Measurements from ENCODE around the gene TTC28. TPM values are rescaled to one million over a fixed set of nuclear protein-coding genes. Genes with fewer than 3 reads are reported as not detected.

TTC28 gene
- total and polyA plus RNA-seq, 2 donors (not counting 3 experiments of a cell fraction or from before 2014, with no cell fraction given), result 16.5 to 51.1 TPM

DNA sequence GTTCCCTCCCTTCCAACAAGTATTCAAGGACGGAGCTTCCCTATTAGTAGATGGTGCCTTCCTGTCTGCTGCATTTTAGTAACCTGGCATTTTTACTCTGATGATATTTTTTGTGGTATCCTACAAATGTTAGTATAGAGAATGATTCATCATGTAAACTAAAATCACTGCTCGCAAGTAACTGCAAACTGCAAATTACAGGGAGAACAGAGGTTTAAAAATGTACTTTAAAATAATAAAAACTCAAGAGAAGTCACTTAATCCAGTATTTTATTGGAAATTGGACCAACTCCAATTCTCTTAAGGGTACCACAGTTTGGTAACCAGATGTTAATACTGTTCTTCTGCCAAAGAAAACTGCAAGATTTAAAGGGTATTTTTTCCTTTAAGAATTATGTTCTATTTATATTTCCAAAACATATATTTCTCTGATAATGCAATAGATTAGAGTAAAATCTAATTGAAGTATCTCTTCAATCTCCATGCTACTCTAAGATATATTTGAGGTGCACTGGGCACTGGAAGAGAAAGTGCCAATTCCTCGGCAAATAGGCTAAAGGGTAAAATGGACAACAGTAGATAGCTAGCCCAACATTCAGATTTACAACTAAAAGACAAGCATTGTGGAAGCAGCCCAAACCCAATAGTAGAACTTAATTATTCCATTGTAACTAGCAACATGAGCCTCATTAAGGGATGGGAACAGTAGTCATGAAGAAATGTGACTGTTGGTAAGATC lies 298.0 kb downstream of the TTC28 start:
- DNase-seq (ENCODE audit: low read depth, low spot score), result no peak
- H3K4me1 ChIP-seq (ENCODE audit: control insufficient read depth, extremely low read depth, insufficient read depth, low read length), result no peaks in the 10 kb centered on the region
- H3K27me3 ChIP-seq (ENCODE audit: control insufficient read depth in 2 of 2, insufficient read depth in 2 of 2, low read length in 2 of 2), result no peaks in the 10 kb centered on the region
- no peaks in the 10 kb centered on the region for H3K79me2 ChIP-seq (ENCODE audit: control insufficient read depth, insufficient read depth, low read length)
- no peak overlapping the region for H3K4me2 ChIP-seq (ENCODE audit: insufficient read depth, low read length)
- BruUV-seq (replicated peaks), result no TSS peak
- ChIA-PET CTCF (no interaction called here), POLR2A (no interaction called here)
- H2AFZ ChIP-seq (ENCODE audit: low read depth, low read length), result no peak overlapping the region
- TF ChIP-seq FOS (IDR thresholded peaks at IDR 0.05; ENCODE audit: borderline replicate concordance, insufficient read depth, low read length), result no peak
- TF ChIP-seq EZH2 (IDR thresholded peaks at IDR 0.05; ENCODE audit: borderline replicate concordance, low read depth, low read length, severe bottlenecking), result no peak
- TF ChIP-seq, protein P1, sequence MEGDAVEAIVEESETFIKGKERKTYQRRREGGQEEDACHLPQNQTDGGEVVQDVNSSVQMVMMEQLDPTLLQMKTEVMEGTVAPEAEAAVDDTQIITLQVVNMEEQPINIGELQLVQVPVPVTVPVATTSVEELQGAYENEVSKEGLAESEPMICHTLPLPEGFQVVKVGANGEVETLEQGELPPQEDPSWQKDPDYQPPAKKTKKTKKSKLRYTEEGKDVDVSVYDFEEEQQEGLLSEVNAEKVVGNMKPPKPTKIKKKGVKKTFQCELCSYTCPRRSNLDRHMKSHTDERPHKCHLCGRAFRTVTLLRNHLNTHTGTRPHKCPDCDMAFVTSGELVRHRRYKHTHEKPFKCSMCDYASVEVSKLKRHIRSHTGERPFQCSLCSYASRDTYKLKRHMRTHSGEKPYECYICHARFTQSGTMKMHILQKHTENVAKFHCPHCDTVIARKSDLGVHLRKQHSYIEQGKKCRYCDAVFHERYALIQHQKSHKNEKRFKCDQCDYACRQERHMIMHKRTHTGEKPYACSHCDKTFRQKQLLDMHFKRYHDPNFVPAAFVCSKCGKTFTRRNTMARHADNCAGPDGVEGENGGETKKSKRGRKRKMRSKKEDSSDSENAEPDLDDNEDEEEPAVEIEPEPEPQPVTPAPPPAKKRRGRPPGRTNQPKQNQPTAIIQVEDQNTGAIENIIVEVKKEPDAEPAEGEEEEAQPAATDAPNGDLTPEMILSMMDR (IDR thresholded peaks at IDR 0.05; ENCODE audit: extremely low read depth in 1 of 2, insufficient read depth in 1 of 2, low read depth in 1 of 2, low read length in 2 of 2), result no peak
- no peak for TF ChIP-seq POLR2A (IDR thresholded peaks at IDR 0.05; ENCODE audit: low read depth, low read length)
- TF ChIP-seq POLR2AphosphoS5 (IDR thresholded peaks at IDR 0.05; ENCODE audit: insufficient read depth, low read depth, low read length), result no peak
- TF ChIP-seq MYC (IDR thresholded peaks at IDR 0.05; ENCODE audit: low read depth, low read length), result no peak
- TF ChIP-seq GATA2 (IDR thresholded peaks at IDR 0.05; ENCODE audit: insufficient read depth, insufficient read length, low read depth, low read length), result no peak
- TF ChIP-seq, protein P2, sequence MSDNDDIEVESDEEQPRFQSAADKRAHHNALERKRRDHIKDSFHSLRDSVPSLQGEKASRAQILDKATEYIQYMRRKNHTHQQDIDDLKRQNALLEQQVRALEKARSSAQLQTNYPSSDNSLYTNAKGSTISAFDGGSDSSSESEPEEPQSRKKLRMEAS (IDR thresholded peaks at IDR 0.05; ENCODE audit: insufficient read depth, insufficient read length), result no peak
- intact Hi-C loops (cut with micrococcal nuclease), result no loop called here
- no peak overlapping the region for H3K9ac ChIP-seq (replicated peaks; ENCODE audit: extremely low read depth, insufficient read depth, low read length)
- H3K36me3 ChIP-seq (ENCODE audit: control insufficient read depth in 2 of 2, extremely low read depth in 1 of 2, insufficient read depth in 2 of 2, low read length in 2 of 2), result no peaks in the 10 kb centered on the region
- no peak overlapping the region for H3K4me3 ChIP-seq (replicated peaks in 1 of 3; ENCODE audit: insufficient read depth in 1 of 3, low read depth in 1 of 3, low read length in 3 of 3)
- FAIRE-seq, result no peak
- H3K27ac ChIP-seq (ENCODE audit: insufficient read depth, low read depth, low read length), result no peak overlapping the region
- no peaks in the 10 kb centered on the region for H3K9me1 ChIP-seq (replicated peaks; ENCODE audit: control insufficient read depth, extremely low read depth, insufficient read depth, low read length)
- dilution Hi-C loops (cut with MboI; ENCODE audit: extremely low pct_ligation_motif_present, low sequenced_read_pairs), result no loop called here
- H3K9me3 ChIP-seq (replicated peaks; ENCODE audit: control insufficient read depth, insufficient read depth, low read length), result no peaks in the 10 kb centered on the region
- H4K20me1 ChIP-seq (replicated peaks; ENCODE audit: control insufficient read depth, extremely low read depth, insufficient read depth, low read length), result peaks cover 6% of the 10 kb centered on the region

All from endothelial cell of umbilical vein (primary cell).